A673 (cell line): ENCODE results near the gene PHF12. TPM values are rescaled to one million over a fixed set of nuclear protein-coding genes. Genes with fewer than 3 reads are reported as not detected.
"Not testable (repeated sequence)": the region's sequence is repeated elsewhere in the genome, so short reads cannot be mapped to it uniquely, and the experiment has no call there.

Experiments used
- BruUV-seq: library from RNA; stranded (reverse); fragments of 400-500 nt; replicated peaks from 2 replicates; lab custom pipeline; 2021; lab: Mats Ljungman, UMichigan
- CTCF ChIA-PET: fragments of 300-600 bp; sonication (Branson Sonifier 250); formaldehyde crosslinking; loops from one replicate; lab custom pipeline; 2022; ENCODE audit warnings: antibody characterized with exemption; lab: Charles Lee
- POLR2A ChIA-PET: fragments of 300-600 bp; sonication (Branson Sonifier 250); formaldehyde crosslinking; loops from one replicate; lab custom pipeline; 2022; ENCODE audit warnings: antibody characterized with exemption; ENCODE audit not compliant: low non-redundant PET; lab: Charles Lee
- DNase-seq: peaks from one replicate; pipeline ENCODE4 v3.0.0-alpha.2; 2015; ENCODE audit warnings: low spot score
- H3K27ac ChIP-seq: fragments of 200-600 bp; sonication (generic); 2 replicates; pipeline ENCODE4 v1.5.1; 2016; ENCODE audit warnings: mixed run types, low read depth, mild to moderate bottlenecking, mixed read lengths, antibody characterized with exemption, low read length; ENCODE audit not compliant: poor library complexity, severe bottlenecking
- H3K27me3 ChIP-seq: fragments of 200-600 bp; sonication (generic); replicated peaks from 2 replicates; pipeline ENCODE4 v1.6.1; 2017; ENCODE audit warnings: mixed run types, low read depth, mild to moderate bottlenecking, mixed read lengths, antibody characterized with exemption, low read length; ENCODE audit not compliant: insufficient read depth, poor library complexity
- H3K36me3 ChIP-seq: fragments of 200-600 bp; sonication (generic); 2 replicates; pipeline ENCODE4 v1.6.1; 2016; ENCODE audit warnings: mixed run types, mild to moderate bottlenecking, mixed read lengths, antibody characterized with exemption, low read length; ENCODE audit not compliant: insufficient read depth, poor library complexity, severe bottlenecking
- H3K4me1 ChIP-seq: fragments of 200-600 bp; sonication (generic); 2 replicates; pipeline ENCODE4 v1.6.1; 2017; ENCODE audit warnings: mixed run types, mild to moderate bottlenecking, mixed read lengths, antibody characterized with exemption, low read length; ENCODE audit not compliant: insufficient read depth, poor library complexity, severe bottlenecking
- H3K4me3 ChIP-seq: fragments of 200-600 bp; sonication (generic); 2 replicates; pipeline ENCODE4 v1.5.1; 2016; ENCODE audit warnings: low read depth, mixed run types, mild to moderate bottlenecking, mixed read lengths, low read length; ENCODE audit not compliant: poor library complexity, severe bottlenecking
- H3K9me3 ChIP-seq: fragments of 200-600 bp; sonication (generic); 2 replicates; pipeline ENCODE4 v1.6.1; 2016; ENCODE audit warnings: mixed run types, low read depth, mild to moderate bottlenecking, mixed read lengths, antibody characterized with exemption, low read length; ENCODE audit not compliant: poor library complexity, severe bottlenecking
- CTCF ChIP-seq: fragments of 300-800, 200-600 bp; sonication (generic); conservative IDR thresholded peaks from 2 replicates; pipeline ENCODE4 v1.5.1; 2017; ENCODE audit warnings: low read depth, mild to moderate bottlenecking, antibody characterized with exemption, low read length, moderate library complexity, mixed read lengths
- EZH2 ChIP-seq: fragments of 200-600 bp; sonication (generic); IDR thresholded peaks from 2 replicates; pipeline ENCODE4 v1.6.1; 2017; ENCODE audit warnings: borderline replicate concordance, low read depth, mild to moderate bottlenecking, mixed read lengths, antibody characterized with exemption, low read length; ENCODE audit not compliant: poor library complexity, severe bottlenecking
- intact Hi-C: fragments of 100-400 bp; cut with micrococcal nuclease; formaldehyde crosslinking; loops from one replicate; pipeline ENCODE4 v1.10.0; 2022; ENCODE audit not compliant: unreplicated experiment
- total RNA-seq: library from RNA; stranded (reverse); gene quantifications from 2 replicates; pipeline ENCODE4 v1.2.3, GENCODE V29; 2021

Gene PHF12
- total RNA-seq, 1 experiment from 2014 or later: 63.3 TPM

GRCh38 chr17:28878158-28878910 is 73.0 kb downstream of the PHF12 start:
- no peaks in the 10 kb centered on the region for H3K4me1 ChIP-seq
- BruUV-seq: no TSS peak
- H3K4me3 ChIP-seq: no peak overlapping the region
- no peak overlapping the region for H3K27ac ChIP-seq
- CTCF ChIA-PET: interaction anchor here (1.2 to 1.3 kb wide), 2 partner anchors 115 to 117 kb away, joined by 3 to 9 read pairs; no protein-coding TSS in a partner anchor
- H3K9me3 ChIP-seq: no peaks in the 10 kb centered on the region
- no peak for DNase-seq
- intact Hi-C loops: no loop called here
- no peaks in the 10 kb centered on the region for H3K27me3 ChIP-seq
- peaks cover 28% of the 10 kb centered on the region for H3K36me3 ChIP-seq
- POLR2A ChIA-PET: interaction anchor here (0.8 kb wide), 1 partner anchor 416 kb away, joined by 4 read pairs; no protein-coding TSS in a partner anchor
- TF ChIP-seq CTCF: no peak
- TF ChIP-seq EZH2: no peak

- H3K4me1 ChIP-seq, H3K27me3 ChIP-seq, BruUV-seq, H3K27ac ChIP-seq, H3K4me3 ChIP-seq, POLR2A ChIA-PET, DNase-seq, intact Hi-C loops, H3K9me3 ChIP-seq: not testable (repeated sequence)
- CTCF ChIA-PET: interaction anchor here (1.0 kb wide), 1 partner anchor 114 kb away, joined by 3 read pairs; no protein-coding TSS in a partner anchor
- H3K36me3 ChIP-seq: peaks cover 24% of the 10 kb centered on the region
Observed at GRCh38 chr17:28877150-28877711, 74.1 kb downstream of the PHF12 start.

- no peaks in the 10 kb centered on the region for H3K4me1 ChIP-seq
- peaks cover 11% of the 10 kb centered on the region for H3K36me3 ChIP-seq
- intact Hi-C loops: no loop called here
- BruUV-seq: no TSS peak
- H3K27me3 ChIP-seq: no peaks in the 10 kb centered on the region
- POLR2A ChIA-PET: no interaction called here
- H3K27ac ChIP-seq: no peak overlapping the region
- CTCF ChIA-PET: interaction anchor here (1.0 kb wide), 1 partner anchor 112 kb away, joined by 3 read pairs; no protein-coding TSS in a partner anchor
- no peak for DNase-seq
- TF ChIP-seq EZH2 (no peak), CTCF (no peak)
- no peak overlapping the region for H3K4me3 ChIP-seq
- no peaks in the 10 kb centered on the region for H3K9me3 ChIP-seq
Observed at GRCh38 chr17:28875848-28876550, 75.3 kb downstream of the PHF12 start.
